ENCODE results near the gene TIRAP. TPM values are rescaled to one million over a fixed set of nuclear protein-coding genes. Genes with fewer than 3 reads are reported as not detected.
A peak's percentile ranks its signal among the peaks of the same experiment; 100 is the strongest.

TIRAP gene
- total RNA-seq, 2 donors from 2014 or later: 9.2 to 11.4 TPM

DNA sequence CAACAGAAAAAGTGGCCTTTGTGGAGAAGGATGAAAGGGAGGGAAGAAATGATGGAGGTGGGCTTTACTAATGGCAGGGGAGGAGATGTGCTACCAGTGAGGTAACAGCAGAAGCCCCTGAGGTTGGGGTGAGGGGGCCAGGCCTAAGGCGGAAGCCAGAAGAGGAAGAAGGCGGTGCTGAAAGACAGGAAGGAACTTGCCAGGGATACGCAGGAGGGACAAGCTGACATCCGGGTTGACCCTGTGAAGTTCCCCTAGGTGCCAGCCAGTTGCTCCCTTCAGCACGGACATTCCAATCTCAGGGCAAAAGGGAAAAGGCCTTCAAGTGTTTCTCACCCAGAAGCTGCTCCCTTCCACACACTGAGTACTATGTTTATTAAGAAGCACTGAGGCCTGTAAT, 2.3 kb upstream of the TIRAP start:
- TF ChIP-seq CTCF (conservative IDR thresholded peaks at IDR 0.05): no peak
- H3K27ac Mint-ChIP-seq: no peak overlapping the region
- peaks cover 10% of the 10 kb centered on the region for H3K4me1 Mint-ChIP-seq
- Histone ChIP-seq H3K27me3 (ENCODE audit: control insufficient read depth, insufficient read depth, low read length, poor library complexity, severe bottlenecking) (peaks cover 4% of the 10 kb centered on the region), H3K9ac (ENCODE audit: extremely low read depth, low read length, poor library complexity, severe bottlenecking) (no peak overlapping the region), H3K4me3 (ENCODE audit: low read length) (no peak overlapping the region), H3K36me3 (ENCODE audit: control insufficient read depth, insufficient read depth, low read length) (peaks cover 14% of the 10 kb centered on the region), H3K9me3 (ENCODE audit: control insufficient read depth, low read length) (no peaks in the 10 kb centered on the region), H3K4me1 (ENCODE audit: control insufficient read depth, insufficient read depth, low read length) (no peaks in the 10 kb centered on the region), H3K27ac (ENCODE audit: low read depth, low read length) (no peak overlapping the region)
- H3K4me3 Mint-ChIP-seq: no peak overlapping the region
- WGBS, 2 experiments (ENCODE audit: insufficient coverage in 1 of 2, insufficient read length in 1 of 2): 94 to 97% methylated on average over 5 of the region's 5 CpGs
- peaks cover 1% of the 10 kb centered on the region for H3K27me3 Mint-ChIP-seq (ENCODE audit: insufficient read depth)
- DNase-seq: no peak
- peaks cover 18% of the 10 kb centered on the region for H3K36me3 Mint-ChIP-seq (ENCODE audit: low read depth)
- no peaks in the 10 kb centered on the region for H3K9me3 Mint-ChIP-seq

DNA sequence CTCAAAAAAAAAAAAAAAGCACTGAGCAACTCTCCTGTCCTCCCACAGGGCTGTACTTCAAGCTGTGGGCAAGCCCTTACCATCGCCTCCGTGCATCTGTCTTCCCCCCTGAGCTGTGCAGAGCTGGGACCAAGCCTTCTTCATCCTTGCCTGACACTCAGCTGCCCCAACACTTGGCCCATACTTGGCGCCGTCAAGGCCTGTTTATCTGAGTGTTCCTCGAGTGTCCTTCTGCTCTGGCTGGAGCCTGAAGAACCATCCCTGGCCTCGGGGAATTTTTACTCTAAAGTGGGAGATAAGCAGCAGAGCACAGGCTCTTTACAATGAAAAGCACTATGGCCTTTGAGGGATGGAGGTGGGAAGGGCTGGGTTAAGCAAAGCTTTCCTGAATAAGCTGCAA, 1.6 kb upstream of the TIRAP start:
- H3K4me1 ChIP-seq (ENCODE audit: control insufficient read depth, insufficient read depth, low read length): no peaks in the 10 kb centered on the region

GRCh38 chr11:126281666-126282175, 1.2 kb upstream of the TIRAP start:
- Mint-ChIP-seq H3K4me1 (peaks cover 10% of the 10 kb centered on the region), H3K27ac (no peak overlapping the region), H3K36me3 (ENCODE audit: low read depth) (peaks cover 13% of the 10 kb centered on the region), H3K4me3 (peak overlapping the region; percentile 78), H3K27me3 (ENCODE audit: insufficient read depth) (peaks cover 1% of the 10 kb centered on the region), H3K9me3 (no peaks in the 10 kb centered on the region)
- H3K9me3 ChIP-seq (ENCODE audit: control insufficient read depth, low read length): no peaks in the 10 kb centered on the region
- H3K27me3 ChIP-seq (ENCODE audit: control insufficient read depth, insufficient read depth, low read length, poor library complexity, severe bottlenecking): peaks cover 4% of the 10 kb centered on the region
- whole genome bisulfite sequencing, 2 experiments (ENCODE audit: insufficient coverage in 1 of 2, insufficient read length in 1 of 2): 95 to 97% methylated on average over 8 to 10 of the region's 10 CpGs
- no peak for TF ChIP-seq CTCF (conservative IDR thresholded peaks at IDR 0.05)
- H3K27ac ChIP-seq (ENCODE audit: low read depth, low read length): no peak overlapping the region
- H3K9ac ChIP-seq (ENCODE audit: extremely low read depth, low read length, poor library complexity, severe bottlenecking): no peak overlapping the region
- peaks cover 6% of the 10 kb centered on the region for H3K36me3 ChIP-seq (ENCODE audit: control insufficient read depth, insufficient read depth, low read length)
- no peak overlapping the region for H3K4me3 ChIP-seq (ENCODE audit: low read length)
- no peaks in the 10 kb centered on the region for H3K4me1 ChIP-seq (ENCODE audit: control insufficient read depth, insufficient read depth, low read length)
- no peak for DNase-seq

More for the DNA sequence above, 1.6 kb upstream of the TIRAP start:
- Histone ChIP-seq H3K27me3 (ENCODE audit: control insufficient read depth, insufficient read depth, low read length, poor library complexity, severe bottlenecking) (peaks cover 4% of the 10 kb centered on the region), H3K36me3 (ENCODE audit: control insufficient read depth, insufficient read depth, low read length) (peaks cover 7% of the 10 kb centered on the region), H3K9me3 (ENCODE audit: control insufficient read depth, low read length) (no peaks in the 10 kb centered on the region), H3K9ac (ENCODE audit: extremely low read depth, low read length, poor library complexity, severe bottlenecking) (no peak overlapping the region), H3K27ac (ENCODE audit: low read depth, low read length) (no peak overlapping the region), H3K4me3 (ENCODE audit: low read length) (no peak overlapping the region)
- WGBS, 2 experiments (ENCODE audit: insufficient coverage in 1 of 2, insufficient read length in 1 of 2): 89 to 93% methylated on average over 3 to 6 of the region's 6 CpGs
- peaks cover 10% of the 10 kb centered on the region for H3K4me1 Mint-ChIP-seq
- peaks cover 13% of the 10 kb centered on the region for H3K36me3 Mint-ChIP-seq (ENCODE audit: low read depth)
- H3K27ac Mint-ChIP-seq: no peak overlapping the region
- H3K9me3 Mint-ChIP-seq: no peaks in the 10 kb centered on the region
- no peak overlapping the region for H3K4me3 Mint-ChIP-seq
- peaks cover 1% of the 10 kb centered on the region for H3K27me3 Mint-ChIP-seq (ENCODE audit: insufficient read depth)
- DNase-seq: no peak
- TF ChIP-seq CTCF (conservative IDR thresholded peaks at IDR 0.05): no peak

Data from endodermal cell (in vitro differentiated cells).